ENCODE measurements around the gene SDHD. TPM values are rescaled to one million over a fixed set of nuclear protein-coding genes. Genes with fewer than 3 reads are reported as not detected.

Gene SDHD
- total RNA-seq, 2 donors from 2014 or later = 57.6 to 64.8 TPM

DNA sequence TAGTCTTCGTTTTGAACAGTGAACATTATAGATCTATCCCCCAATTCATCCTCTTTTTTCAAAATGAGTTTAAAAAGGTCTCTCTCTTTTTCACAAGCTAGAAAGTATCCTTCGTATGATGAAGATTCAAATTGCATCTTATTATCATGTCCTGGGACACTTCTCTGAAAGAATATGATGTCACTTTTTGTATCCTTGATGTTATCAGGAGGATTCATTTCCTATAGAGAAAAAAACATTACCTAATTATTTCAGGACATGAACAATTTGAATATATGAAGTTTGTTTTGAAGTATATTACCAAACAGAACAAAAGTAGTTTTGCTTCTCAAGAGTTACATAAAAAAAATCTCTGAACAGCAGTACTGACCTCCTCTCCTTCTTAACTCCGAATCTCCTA is 56.9 kb downstream of the SDHD start:
- Mint-ChIP-seq H3K27me3 (ENCODE audit: insufficient read depth) (no peaks in the 10 kb centered on the region), H3K36me3 (ENCODE audit: low read depth) (no peaks in the 10 kb centered on the region), H3K4me1 (no peaks in the 10 kb centered on the region), H3K27ac (no peak overlapping the region), H3K9me3 (no peaks in the 10 kb centered on the region), H3K4me3 (no peak overlapping the region)
- H3K4me1 ChIP-seq (ENCODE audit: control insufficient read depth, insufficient read depth, low read length) = no peaks in the 10 kb centered on the region
- no peak overlapping the region for H3K9ac ChIP-seq (ENCODE audit: extremely low read depth, low read length, poor library complexity, severe bottlenecking)
- no peaks in the 10 kb centered on the region for H3K9me3 ChIP-seq (ENCODE audit: control insufficient read depth, low read length)
- H3K4me3 ChIP-seq (ENCODE audit: low read length) = no peak overlapping the region
- WGBS, 2 experiments (ENCODE audit: insufficient coverage in 1 of 2, insufficient read length in 1 of 2) = 90 to 93% methylated on average over 2 to 3 of the region's 3 CpGs
- H3K36me3 ChIP-seq (ENCODE audit: control insufficient read depth, insufficient read depth, low read length) = no peaks in the 10 kb centered on the region
- H3K27ac ChIP-seq (ENCODE audit: low read depth, low read length) = no peak overlapping the region
- H3K27me3 ChIP-seq (ENCODE audit: control insufficient read depth, insufficient read depth, low read length, poor library complexity, severe bottlenecking) = no peaks in the 10 kb centered on the region
- TF ChIP-seq, protein P1, sequence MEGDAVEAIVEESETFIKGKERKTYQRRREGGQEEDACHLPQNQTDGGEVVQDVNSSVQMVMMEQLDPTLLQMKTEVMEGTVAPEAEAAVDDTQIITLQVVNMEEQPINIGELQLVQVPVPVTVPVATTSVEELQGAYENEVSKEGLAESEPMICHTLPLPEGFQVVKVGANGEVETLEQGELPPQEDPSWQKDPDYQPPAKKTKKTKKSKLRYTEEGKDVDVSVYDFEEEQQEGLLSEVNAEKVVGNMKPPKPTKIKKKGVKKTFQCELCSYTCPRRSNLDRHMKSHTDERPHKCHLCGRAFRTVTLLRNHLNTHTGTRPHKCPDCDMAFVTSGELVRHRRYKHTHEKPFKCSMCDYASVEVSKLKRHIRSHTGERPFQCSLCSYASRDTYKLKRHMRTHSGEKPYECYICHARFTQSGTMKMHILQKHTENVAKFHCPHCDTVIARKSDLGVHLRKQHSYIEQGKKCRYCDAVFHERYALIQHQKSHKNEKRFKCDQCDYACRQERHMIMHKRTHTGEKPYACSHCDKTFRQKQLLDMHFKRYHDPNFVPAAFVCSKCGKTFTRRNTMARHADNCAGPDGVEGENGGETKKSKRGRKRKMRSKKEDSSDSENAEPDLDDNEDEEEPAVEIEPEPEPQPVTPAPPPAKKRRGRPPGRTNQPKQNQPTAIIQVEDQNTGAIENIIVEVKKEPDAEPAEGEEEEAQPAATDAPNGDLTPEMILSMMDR (conservative IDR thresholded peaks at IDR 0.05) = no peak
- DNase-seq = no peak

Other genes starting within 250 kb of the SDHD start
- 10 to 100 TPM; 25.3 to 26.6 TPM for gene ALG9, start 215.3 kb upstream of the SDHD start, total RNA-seq
- gene FDXACB1, start 207.7 kb upstream of the SDHD start, total RNA-seq = 1 to 10 TPM; 1.7 to 2.7 TPM
- gene CFAP68, start 207.3 kb upstream of the SDHD start, total RNA-seq = 10 to 100 TPM; 11.6 to 12.7 TPM
- gene CRYAB, start 175.1 kb upstream of the SDHD start, total RNA-seq = 1 to 10 TPM in 1 of 2 donors, under 1 TPM in 1; 0.84 to 4.4 TPM
- gene HSPB2, start 174.1 kb upstream of the SDHD start, total RNA-seq = under 1 TPM; 0.20 to 0.33 TPM
- gene C11orf52, start 168.0 kb upstream of the SDHD start, total RNA-seq = 1 to 10 TPM; 2.6 to 3.8 TPM
- 10 to 100 TPM; 12.0 to 14.5 TPM for gene DIXDC1, start 149.5 kb upstream of the SDHD start, total RNA-seq
- gene DLAT, start 61.5 kb upstream of the SDHD start, total RNA-seq = 10 to 100 TPM; 46.1 to 53.2 TPM
- gene PIH1D2, start 12.9 kb upstream of the SDHD start, total RNA-seq = 1 to 10 TPM; 1.5 to 1.9 TPM
- 10 to 100 TPM; 22.9 to 24.7 TPM for gene NKAPD1, start 12.6 kb upstream of the SDHD start, total RNA-seq
- gene TIMM8B, start 117 bp upstream of the SDHD start, total RNA-seq = 10 to 100 TPM; 65.1 to 71.3 TPM
- gene IL18, start 77.2 kb downstream of the SDHD start, total RNA-seq = under 1 TPM in 1 of 2 donors, not detected in 1; 1.00 TPM
- gene TEX12, start 80.5 kb downstream of the SDHD start, total RNA-seq = not detected
- 1 to 10 TPM in 1 of 2 donors, under 1 TPM in 1; 0.24 to 1.0 TPM for gene BCO2, start 88.6 kb downstream of the SDHD start, total RNA-seq
- gene PTS, start 139.6 kb downstream of the SDHD start, total RNA-seq = 10 to 100 TPM; 45.3 to 53.2 TPM
- gene PLET1, start 174.0 kb downstream of the SDHD start, total RNA-seq = not detected

Data from endodermal cell (in vitro differentiated cells).